PC-9 (cell line): ENCODE measurements around the gene HEATR5A.

ENCODE experiments used
- EZH2 ChIP-seq: fragments of 200-600 bp; sonication (generic); IDR thresholded peaks from 2 replicates; pipeline ENCODE4 v1.8.0; 2017; ENCODE audit warnings: antibody characterized with exemption, low read depth
- TF ChIP-seq, protein P1 (sequence below): fragments of 200-600 bp; sonication (generic); conservative IDR thresholded peaks from 2 replicates; pipeline ENCODE4 v1.6.1; 2017; ENCODE audit warnings: mixed run types, antibody characterized with exemption, mild to moderate bottlenecking, moderate library complexity

DNA sequence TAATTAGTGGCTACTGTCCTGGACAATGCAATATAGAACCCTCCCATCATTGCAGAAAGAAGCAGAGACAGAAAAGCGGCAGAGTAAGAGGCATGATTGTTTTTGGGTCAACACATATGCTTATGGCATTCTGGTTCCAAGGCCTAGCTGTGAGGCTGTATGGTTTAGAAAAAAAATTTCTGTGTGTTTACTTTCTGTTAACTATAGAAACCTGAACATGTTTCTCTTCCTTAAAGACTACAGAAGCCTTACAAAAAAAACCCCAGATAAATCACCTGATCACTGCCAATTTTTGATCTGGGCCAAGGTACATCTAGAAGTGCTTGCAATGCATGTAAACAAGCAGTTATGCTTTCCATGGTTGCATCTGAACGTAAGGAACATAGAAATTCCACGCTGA lies 112.7 kb downstream of the HEATR5A start:
- TF ChIP-seq, protein P1, sequence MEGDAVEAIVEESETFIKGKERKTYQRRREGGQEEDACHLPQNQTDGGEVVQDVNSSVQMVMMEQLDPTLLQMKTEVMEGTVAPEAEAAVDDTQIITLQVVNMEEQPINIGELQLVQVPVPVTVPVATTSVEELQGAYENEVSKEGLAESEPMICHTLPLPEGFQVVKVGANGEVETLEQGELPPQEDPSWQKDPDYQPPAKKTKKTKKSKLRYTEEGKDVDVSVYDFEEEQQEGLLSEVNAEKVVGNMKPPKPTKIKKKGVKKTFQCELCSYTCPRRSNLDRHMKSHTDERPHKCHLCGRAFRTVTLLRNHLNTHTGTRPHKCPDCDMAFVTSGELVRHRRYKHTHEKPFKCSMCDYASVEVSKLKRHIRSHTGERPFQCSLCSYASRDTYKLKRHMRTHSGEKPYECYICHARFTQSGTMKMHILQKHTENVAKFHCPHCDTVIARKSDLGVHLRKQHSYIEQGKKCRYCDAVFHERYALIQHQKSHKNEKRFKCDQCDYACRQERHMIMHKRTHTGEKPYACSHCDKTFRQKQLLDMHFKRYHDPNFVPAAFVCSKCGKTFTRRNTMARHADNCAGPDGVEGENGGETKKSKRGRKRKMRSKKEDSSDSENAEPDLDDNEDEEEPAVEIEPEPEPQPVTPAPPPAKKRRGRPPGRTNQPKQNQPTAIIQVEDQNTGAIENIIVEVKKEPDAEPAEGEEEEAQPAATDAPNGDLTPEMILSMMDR: no peak
- TF ChIP-seq EZH2: no peak
